GM18519 (cell line): ENCODE results near the gene METTL16.
A peak's percentile ranks its signal among the peaks of the same experiment; 100 is the strongest.
"Not testable (repeated sequence)": the region's sequence is repeated elsewhere in the genome, so short reads cannot be mapped to it uniquely, and the experiment has no call there.

Experiments used
- ATAC-seq: cut with Tn5 transposase; IDR thresholded peaks from one replicate; pipeline ENCODE4 v1.9.1; 2021; ENCODE audit warnings: mild to moderate bottlenecking, moderate library complexity; ENCODE audit not compliant: unreplicated experiment, low FRiP score

The METTL16 gene, protein sequence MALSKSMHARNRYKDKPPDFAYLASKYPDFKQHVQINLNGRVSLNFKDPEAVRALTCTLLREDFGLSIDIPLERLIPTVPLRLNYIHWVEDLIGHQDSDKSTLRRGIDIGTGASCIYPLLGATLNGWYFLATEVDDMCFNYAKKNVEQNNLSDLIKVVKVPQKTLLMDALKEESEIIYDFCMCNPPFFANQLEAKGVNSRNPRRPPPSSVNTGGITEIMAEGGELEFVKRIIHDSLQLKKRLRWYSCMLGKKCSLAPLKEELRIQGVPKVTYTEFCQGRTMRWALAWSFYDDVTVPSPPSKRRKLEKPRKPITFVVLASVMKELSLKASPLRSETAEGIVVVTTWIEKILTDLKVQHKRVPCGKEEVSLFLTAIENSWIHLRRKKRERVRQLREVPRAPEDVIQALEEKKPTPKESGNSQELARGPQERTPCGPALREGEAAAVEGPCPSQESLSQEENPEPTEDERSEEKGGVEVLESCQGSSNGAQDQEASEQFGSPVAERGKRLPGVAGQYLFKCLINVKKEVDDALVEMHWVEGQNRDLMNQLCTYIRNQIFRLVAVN

DNA sequence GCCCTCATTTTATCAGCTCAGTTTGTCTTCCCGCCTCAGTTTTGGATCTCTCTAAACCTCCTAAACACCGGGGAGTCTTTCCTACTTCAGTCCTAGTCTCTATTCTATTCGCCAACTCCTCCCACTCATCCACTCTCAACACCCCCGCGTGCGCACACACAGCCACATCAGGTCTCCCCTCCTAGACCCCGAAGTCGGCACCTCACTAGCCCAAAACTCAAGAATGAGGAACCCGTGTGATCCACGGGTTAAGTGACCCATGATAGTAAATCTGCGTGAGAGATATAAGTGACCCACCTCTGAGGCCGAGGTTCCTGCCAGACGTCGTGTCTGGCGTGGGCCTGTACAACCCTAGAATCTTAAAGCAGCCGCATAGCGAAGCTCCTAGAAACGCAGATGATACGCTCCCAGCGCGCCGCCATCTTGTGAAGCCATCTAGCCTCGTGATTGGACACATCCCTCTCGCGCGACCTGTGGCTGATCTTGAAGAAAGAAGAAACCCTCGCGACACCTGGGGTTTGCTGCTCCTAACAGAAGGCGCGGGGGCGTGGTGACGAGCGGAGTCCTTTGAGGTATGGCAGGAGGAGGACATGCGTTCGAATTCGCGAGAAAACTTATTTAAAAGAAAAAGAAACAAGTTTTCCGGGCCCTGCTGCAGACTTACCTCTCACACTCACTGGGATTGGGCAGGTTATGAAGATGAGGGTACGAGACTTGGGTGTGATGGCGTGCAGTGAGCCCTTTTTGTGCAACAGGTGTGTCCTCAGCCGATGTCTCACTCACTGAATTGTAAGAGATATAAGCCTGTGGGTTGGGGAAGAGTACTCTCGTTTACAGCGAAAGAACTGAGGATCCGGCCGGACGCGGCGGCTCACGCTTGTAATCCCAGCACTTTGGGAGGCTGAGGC, at the start of gene METTL16:
Gene METTL16 (minus strand): TSS at position 427 of the 908 bp plus-strand sequence. CDS start 9,557 bp downstream, outside the sequence.
- ATAC-seq, result peak; percentile 85

DNA sequence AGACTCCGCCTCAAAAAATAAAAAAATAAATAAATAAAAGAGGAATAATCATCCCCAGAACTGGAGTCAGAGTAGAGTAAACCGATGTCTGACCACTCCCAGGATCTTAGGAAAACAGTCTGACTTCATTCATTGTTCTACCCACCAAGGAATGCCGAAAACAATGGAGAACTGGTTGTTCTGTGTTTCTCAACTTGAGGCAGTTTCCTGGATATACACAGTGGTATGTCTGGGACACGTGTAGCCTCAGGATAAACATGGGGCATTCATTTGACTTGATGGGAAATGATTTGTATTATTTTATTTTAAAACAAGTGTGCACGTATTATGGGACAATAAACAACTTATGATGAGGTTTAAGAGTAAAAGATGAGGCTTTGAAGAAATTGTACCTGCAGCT, 49.0 kb upstream of the METTL16 start:
- ATAC-seq, result no peak

DNA sequence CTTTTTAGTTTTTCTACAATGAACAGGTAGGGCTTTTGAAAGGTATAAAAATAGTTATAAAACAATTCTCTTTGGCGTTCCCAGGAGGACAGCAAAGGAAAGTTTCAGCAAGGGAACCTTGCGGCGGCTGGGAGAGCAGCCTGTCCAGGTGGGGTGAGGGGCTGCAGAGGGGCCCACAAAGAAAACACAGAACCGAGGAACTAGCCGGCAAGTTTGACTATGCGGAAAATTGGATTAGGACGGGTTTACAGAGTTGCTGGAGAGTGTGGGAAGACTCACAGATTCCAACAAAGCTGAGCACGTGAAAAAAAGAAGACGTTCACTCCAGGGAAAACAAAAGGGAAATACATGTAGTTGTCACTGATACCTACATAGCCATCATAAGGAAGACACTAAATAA, 40.2 kb upstream of the METTL16 start:
- no peak for ATAC-seq

DNA sequence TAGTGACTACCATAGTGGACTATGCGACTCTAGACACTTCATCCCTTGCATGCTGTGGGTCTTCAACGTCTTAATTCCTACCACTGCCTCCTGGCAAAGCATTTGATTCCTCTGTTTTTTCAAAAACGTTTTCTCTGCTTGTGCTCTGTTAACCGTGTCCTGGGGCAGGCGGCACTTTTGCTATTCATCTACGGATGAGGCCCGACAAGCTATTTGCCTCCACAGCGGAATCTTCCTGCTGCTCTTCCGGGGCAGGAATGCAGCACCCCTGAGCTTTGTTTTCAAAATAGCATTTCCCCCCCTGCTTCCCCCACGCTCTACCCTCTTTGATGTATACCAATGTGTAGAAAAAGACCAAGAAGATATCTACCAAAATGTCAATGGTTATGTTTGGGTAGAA, 39.8 kb upstream of the METTL16 start:
- no peak for ATAC-seq

DNA sequence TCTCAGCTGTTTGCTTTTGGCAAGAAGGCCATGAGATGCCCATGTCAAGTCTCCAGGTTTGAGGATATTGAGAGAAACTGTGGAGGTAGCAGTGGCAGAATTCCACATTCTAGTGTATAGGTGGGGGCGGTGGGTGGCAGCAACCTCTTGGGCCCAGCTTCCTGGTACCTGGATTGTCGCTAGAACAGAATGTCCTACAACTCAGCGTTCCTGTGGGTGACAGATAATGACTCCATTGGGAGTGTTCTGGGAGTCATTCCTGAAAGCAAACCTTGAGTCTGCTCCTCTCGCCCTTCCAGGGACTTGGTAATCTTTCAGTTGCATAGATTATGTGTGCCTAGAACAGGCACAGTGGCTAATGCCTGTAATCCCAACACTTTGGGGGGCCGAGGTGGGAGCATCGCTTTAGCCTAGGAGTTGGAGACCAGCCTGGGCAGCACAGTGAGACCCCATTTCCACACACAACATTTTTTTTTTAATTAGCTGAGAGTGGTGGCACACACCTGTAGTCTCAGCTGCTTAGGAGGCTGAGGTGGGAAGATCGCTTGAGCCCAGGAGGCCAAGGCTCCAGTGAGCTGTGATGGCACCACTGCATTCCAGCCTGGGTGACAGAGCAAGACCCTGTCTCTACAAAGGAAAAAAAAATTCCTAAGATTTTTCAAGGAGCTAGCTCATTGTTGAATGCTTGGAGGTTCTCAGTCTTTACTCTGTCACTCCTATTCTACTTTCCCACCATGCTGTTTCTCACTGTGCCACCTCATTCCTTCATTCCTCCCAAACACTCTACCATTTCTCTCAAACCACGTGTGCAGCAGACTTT, 37.9 kb upstream of the METTL16 start:
- ATAC-seq, result no peak

DNA sequence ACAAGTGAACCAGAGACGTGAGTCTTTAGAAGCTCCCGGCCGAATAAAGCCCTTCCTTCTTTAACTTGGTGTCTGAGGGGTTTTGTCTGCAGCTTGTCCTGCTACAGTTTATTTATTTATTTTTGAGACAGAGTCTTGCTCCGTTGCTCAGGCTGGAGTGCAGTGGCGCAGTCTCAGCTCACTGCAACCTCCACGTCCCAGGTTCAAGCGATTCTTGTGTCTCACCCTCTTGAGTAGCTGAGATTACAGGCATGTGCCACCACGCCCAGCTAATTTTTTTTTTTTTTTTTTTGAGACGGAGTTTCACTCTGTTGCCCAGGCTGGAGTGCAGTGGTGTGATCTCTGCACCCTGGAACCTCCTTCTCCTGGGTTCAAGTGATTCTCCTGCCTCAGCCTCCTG, 36.3 kb upstream of the METTL16 start:
- not testable (repeated sequence) for ATAC-seq

DNA sequence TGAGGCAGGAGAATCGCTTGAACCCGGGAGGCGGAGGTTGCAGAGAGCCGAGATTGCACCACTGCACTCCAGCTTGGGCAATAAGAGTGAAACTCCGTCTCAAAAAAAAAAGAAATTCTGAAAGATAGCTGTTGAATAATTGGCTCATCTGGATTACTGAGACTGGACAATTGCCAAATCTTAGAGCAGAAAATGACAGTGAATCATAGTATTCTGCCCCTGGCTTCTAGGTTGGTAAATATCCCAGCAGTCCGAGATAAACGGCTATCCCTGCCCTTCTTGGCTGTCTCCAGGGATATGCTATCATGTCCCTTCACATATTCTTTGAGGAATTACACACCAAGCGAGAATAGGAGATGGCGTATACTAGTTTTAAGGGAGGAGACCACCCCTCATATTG, 35.5 kb upstream of the METTL16 start:
- ATAC-seq, result no peak

DNA sequence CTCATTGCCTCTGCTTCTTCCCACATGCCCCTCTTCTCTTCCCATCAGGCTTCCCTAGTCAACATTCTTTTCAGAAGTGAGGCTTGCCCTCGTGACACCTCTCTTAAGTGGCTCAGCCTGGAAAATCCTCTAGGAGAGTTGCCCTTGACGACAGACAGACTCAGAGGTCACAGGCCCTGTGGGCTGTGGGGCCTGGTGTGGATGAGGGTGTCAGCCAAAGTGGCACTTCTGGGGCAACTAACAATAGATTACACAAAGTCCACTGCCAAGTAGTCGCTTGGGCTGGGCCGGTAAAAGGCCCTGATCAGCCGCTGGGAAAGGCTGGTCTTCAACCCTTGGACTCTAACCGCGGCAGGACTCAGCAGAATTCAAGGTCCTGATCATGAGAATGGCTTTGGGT, 33.7 kb upstream of the METTL16 start:
- ATAC-seq, result no peak

DNA sequence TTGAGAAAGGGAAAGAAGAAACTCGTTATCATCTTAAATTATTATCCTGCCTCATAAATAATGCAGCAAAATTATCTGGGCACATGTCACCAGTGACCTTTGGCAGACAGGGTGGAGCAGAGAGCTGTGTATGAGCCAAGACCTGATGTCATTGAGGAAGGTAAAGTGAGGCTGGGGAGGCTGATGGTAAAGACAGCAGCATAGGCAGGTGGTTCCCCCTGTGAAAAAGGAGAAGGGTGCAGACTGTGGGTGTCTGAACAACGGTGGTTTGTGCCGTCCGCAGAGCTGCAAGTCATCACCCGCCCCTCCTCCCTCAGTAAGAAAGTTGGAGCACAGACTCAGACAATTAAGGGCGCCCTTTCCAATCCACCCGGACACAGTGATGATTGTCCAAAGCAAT, 30.8 kb upstream of the METTL16 start:
- no peak for ATAC-seq

DNA sequence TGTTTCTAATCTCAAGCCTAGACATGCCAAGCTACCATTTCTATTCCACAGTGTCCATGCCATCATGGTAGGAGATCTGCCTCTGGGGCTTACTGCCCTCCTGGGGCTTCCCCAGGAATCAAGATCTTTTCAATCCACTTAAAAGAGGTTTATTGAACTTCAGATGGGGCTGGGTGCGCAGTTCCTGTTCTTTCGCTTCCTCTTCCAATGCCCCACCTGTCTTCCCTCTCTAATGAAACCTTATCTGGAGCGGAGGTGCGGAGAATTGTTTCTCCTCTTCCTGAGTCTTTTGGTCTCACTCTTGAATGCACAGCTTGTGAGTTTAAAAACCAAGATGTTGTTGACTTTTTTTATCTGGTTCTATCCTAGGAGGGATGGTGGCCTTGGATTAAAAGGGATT, 30.4 kb upstream of the METTL16 start:
- ATAC-seq, result no peak

DNA sequence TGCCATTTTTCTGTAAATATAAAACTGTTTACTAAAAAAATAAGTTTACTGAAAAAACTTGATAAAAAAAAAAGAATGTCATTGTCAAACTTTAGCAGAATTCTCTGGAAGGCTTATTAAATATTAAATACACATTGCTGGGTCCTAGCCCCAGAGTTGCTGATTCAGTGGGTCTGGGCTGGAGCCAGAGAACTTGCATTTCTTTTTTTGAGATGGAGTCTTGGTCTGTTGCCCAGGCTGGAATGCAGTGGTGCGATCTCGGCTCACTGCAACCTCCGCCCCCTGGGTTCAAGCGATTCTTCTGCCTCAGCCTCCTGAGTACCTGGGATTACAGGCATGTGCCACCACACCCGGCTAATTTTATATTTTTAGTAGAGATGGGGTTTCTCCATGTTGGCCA, 25.9 kb upstream of the METTL16 start:
- not testable (repeated sequence) for ATAC-seq

DNA sequence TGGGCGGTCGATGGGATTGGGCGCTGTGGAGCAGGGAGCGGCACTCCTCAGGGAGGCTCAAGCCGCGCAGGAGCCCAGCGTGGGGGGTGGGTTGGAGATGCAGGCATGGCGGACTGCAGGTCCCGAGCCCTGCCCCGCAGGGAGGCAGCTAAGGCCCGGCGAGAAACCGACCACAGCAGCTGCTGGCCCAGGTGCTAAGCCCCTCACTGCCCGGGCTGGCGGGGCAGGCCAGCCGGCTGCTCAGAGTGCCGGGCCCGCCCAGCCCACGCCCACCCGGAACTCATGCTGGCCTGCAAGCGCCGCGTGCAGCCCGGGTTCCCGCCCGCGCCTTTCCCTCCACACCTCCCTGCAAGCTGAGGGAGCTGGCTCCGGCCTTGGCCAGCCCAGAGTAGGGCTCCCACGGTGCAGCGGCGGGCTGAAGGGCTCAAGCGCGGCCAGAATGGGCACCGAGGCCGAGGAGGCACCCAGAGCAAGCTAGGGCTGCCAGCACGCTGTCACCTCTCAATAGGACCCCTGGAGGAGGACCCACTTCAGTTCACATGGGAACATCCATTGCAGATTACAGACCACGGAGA, 20.5 kb upstream of the METTL16 start:
- no peak for ATAC-seq

DNA sequence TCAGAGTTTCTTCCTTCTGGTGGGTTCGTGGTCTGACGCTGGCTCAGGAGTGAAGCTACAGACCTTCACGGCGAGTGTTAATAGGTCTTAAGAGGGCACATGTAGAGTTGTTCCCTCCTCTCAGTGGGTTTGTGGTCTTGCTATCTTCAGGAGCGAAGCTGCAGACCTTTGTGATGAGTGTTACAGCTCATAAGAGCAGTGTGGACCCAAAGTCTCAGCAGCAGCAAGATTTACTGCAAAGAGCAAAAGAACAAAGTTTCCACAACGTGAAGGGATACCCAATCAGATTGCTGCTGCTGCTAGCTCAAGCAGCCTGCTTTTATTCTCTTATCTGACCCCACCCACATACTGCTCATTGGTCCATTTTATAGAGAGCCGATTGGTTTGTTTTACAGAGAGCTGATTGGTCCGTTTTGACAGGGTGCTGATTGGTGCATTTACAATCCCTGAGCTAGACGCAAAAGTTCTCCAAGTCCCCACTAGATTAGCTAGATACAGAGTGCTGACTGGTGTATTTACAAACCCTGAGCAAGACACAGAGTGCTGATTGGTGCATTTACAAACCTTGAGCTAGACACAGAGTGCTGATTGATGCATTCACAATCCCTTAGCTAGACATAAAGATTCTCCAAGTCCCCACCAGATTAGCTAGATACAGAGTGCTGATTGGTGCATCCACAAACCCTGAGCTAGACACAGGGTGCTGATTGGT, 19.7 kb upstream of the METTL16 start:
- not testable (repeated sequence) for ATAC-seq

DNA sequence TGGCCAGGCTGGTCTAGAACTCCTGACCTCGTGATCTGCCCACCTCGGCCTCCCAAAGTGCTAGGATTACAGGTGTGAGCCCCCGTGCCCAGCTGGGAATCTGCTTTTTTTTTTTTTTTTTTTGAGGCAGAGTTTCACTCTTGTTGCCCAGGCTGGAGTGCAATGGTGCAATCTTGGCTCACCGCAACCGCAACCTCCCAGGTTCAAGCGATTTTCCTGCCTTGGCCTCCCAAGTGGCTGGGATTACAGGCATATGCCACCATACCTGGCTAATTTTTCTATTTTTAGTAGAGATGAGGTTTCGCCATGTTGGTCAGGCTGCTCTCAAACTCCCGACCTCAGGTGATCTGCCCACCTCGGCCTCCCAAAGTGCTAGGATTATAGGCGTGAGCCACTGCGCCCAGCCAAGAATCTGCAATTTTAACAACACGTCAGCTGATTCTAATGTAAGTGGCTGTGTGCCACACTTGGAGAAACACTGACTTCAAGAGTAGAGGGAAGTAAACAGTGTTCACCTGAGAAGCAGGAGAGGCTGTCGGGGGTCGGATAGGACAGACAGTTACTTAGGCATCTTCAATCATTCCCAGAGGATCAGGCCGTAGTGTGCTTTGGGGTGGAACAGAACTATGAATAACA, 10.2 kb upstream of the METTL16 start:
- ATAC-seq, result not testable (repeated sequence)

DNA sequence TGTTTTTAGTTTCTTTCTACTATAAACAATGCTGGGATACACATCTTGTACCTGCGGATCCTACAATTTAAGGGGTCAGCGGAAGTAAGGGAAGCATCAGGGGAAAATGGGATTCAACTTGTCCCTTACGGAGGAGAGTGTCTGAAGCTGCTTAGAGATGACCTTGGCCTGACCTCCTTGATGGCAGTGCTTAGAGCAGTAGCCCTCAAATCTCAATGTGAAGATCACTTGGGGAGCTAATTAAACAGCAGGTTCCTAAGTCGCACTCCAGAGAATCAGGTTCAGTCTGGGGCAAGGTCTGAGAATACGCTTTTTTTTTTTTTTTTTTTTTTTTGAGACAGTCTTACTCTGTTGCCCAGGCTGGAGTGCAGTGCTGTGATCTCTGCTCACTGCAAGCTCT, 9.6 kb upstream of the METTL16 start:
- no peak for ATAC-seq

DNA sequence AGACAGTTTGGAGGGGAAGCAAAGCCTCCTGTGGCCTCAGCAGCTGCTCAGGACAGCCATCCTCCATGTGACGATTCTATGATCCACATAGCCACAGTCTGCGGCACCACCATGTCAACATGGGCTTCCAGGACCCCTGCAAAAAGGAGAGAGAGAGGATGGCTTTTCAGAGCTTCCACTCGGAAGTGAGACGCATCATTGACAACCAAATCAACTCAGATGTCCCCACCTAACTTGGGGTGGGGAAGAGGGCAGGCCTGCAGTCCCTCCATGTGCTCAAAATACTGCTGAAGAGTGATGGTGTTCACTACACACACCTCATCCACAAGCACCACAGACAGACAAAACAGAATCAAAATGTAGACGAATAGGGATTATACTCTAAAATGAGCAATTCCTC, 5.9 kb upstream of the METTL16 start:
- ATAC-seq, result no peak

DNA sequence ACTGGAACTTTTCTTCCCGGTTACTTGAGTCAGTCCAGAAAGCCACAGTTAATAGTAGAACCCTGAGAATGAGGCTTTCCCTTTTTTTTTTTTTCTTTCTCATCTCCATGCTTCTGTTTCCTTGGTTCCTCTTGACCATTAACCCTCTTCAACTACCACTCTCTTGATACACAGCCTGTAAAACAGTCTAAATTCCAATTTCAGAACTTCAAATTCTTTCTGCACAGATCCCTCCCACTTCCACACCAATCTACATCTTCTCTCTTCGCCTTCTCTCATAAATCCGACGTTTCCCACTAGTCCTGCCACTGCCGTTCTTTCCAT, 588 bp downstream of the METTL16 start:
- no peak for ATAC-seq

DNA sequence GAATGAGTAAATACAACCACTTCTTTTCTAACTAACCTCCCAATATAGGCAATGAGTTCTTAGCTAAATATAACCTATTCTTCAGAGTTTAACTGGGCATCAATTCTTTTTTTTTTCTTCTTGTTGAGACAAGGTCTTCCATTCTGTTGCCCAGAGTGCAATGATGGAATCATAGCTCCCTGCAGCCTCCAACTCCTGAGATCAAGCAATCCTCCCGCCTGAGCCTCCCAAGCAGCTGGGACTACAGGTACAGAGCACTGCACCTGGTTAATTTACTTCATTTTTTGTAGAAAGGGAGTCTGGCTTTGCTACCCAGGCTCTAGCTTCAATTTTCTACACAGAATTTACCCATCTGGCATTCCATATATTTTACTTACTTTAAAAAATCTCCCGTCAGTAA, 1.1 kb downstream of the METTL16 start:
- ATAC-seq, result no peak

DNA sequence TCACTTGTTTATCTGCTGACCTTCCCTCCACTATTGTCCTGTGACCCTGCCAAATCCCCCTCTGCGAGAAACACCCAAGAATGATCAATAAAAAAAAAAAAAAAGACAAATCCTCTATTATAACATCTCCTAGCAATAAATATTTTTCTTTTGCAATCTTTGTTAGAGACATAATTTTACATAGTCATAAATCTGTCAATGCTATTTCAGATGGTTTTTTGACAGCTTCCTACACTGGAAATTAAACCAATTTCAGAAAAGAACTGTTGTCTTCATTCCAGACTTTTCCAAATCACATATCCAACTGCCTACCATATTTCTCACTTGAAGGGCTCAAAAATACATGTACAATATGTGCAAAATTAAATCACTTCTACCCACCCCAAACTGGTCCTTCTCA, 3.7 kb downstream of the METTL16 start:
- ATAC-seq, result no peak
